Measurements from ENCODE around the gene TMEM131L. TPM values are rescaled to one million over a fixed set of nuclear protein-coding genes. Genes with fewer than 3 reads are reported as not detected.
"Not testable (repeated sequence)": the region's sequence is repeated elsewhere in the genome, so short reads cannot be mapped to it uniquely, and the experiment has no call there.

The TMEM131L gene
- total and polyA plus RNA-seq, 5 experiments from 2014 or later: 13.8 to 72.6 (median 32.9) TPM

GRCh38 chr4:153556435-153556815 lies 90.3 kb downstream of the TMEM131L start:
- POLR2A ChIA-PET: interaction anchor here (0.6 to 1.1 kb wide), 3 partner anchors 17 to 90 kb away, joined by 3 read pairs; partner anchors contain the start of gene TMEM131L
- Mint-ChIP-seq H3K36me3 (peaks cover 18 to 79% (median 24%) of the 10 kb centered on the region in 3 donors), H3K27ac (peak overlapping the region in 6 of 10 donors; percentile 13 to 86 (median 51)), H3K9me3 (peaks cover 0 to 12% (median 5%) of the 10 kb centered on the region in 9 donors), H3K4me1 (peaks cover 23 to 44% (median 40%) of the 10 kb centered on the region in 4 donors), H3K27me3 (no peaks in the 10 kb centered on the region), H3K4me3 (no peak overlapping the region)
- no peak for ATAC-seq
- no peak for DNase-seq

GRCh38 chr4:153560908-153561307 lies 94.7 kb downstream of the TMEM131L start:
- POLR2A ChIA-PET: no interaction called here
- H3K27ac Mint-ChIP-seq: peak overlapping the region in 3 of 10 donors; percentile 49 to 60 (median 52)
- H3K36me3 Mint-ChIP-seq: peaks cover 21 to 84% (median 40%) of the 10 kb centered on the region in 3 donors
- H3K9me3 Mint-ChIP-seq: peaks cover 0 to 12% (median 6%) of the 10 kb centered on the region in 9 donors
- peaks cover 27 to 47% (median 45%) of the 10 kb centered on the region in 4 donors for H3K4me1 Mint-ChIP-seq
- no peak overlapping the region for H3K4me3 Mint-ChIP-seq
- H3K27me3 Mint-ChIP-seq: no peaks in the 10 kb centered on the region
- DNase-seq: no peak
- no peak for ATAC-seq

DNA sequence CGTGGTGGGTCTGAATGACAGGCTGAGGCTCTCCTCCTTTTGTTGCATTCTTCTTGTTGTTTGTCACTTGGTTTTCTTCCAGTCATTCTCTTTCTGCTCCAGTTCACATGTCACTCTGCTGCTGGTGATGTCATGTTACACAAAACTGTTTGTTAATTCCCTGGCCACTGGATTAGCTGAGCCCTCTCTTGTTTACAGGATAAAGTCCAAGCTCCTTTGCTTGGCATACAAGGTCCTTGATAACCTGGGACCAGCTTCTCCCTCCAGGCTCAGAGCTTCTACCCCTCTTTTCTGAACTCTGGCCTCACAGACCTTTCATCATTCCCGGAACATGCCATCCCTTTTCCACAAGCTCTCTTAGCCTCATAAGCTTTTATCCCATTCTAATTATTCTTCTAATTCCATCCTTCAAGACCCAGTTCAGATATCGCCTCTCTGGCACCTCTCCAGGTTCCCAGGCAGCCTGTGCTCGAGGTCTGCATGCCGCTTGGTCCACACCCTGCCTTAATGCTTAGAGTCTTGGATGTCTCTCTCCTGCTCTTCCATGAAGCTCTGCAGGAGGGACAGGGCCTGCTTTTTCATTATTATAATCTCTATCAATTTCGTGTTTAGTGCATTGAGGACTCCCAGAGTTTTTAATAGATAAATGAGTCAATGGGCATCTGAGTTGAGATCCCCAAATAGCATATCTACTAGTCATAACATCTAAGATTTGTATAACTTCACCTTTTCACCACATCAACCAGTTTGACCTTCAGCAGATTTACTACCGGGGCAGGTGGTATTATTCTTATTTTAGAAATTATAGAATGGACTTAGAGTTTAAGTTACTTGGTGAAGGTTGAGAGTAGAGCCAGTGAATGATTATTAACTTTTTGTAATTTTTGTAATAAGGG lies 98.7 kb downstream of the TMEM131L start:
- peaks cover 32 to 63% (median 55%) of the 10 kb centered on the region in 4 donors for H3K4me1 Mint-ChIP-seq
- peak overlapping the region; percentile 10 to 88 (median 50) for H3K27ac Mint-ChIP-seq
- peaks cover 0 to 12% (median 6%) of the 10 kb centered on the region in 9 donors for H3K9me3 Mint-ChIP-seq
- DNase-seq (no peak), ATAC-seq (no peak)
- H3K4me3 Mint-ChIP-seq: peak overlapping the region in 1 of 10 donors; percentile 12
- H3K36me3 Mint-ChIP-seq: peaks cover 19 to 82% (median 34%) of the 10 kb centered on the region in 3 donors
- no peaks in the 10 kb centered on the region for H3K27me3 Mint-ChIP-seq
- POLR2A ChIA-PET: interaction anchor here (0.6 kb wide), 1 partner anchor 120 kb away, joined by 4 read pairs; no protein-coding TSS in a partner anchor

DNA sequence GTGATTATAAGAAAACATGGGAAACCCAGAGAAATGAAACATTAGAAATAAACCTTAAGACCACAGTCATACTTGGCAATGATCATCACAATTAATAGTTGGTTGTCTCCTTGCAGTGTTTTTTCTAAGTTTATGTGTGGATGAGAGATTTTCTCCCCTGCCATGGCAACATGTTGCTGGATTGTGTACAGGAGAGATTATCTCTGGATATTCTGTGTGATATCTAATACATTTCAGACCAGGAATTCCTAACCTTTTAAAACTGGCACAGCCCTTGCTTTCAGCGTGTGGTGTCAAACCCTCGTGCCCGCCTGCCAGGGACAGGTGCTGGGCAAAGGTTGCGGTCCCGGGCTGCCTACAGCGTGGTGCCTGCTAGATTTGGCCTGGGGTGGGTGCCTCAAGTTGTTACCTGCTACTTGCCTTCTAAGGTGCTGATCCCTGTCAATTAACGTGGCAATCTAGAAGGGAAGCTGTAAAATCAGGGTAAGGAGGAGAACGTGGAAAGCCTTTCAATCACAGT lies 100.5 kb downstream of the TMEM131L start:
- POLR2A ChIA-PET: no interaction called here
- Mint-ChIP-seq H3K4me1 (peaks cover 33 to 66% (median 61%) of the 10 kb centered on the region in 4 donors), H3K9me3 (peaks cover 0 to under 1% (median 0%) of the 10 kb centered on the region in 9 donors), H3K36me3 (peaks cover under 1 to 70% (median 16%) of the 10 kb centered on the region in 3 donors), H3K27me3 (no peaks in the 10 kb centered on the region), H3K4me3 (no peak overlapping the region), H3K27ac (peak overlapping the region in 8 of 10 donors; percentile 50 to 86 (median 68))
- DNase-seq: no peak
- ATAC-seq: no peak

GRCh38 chr4:153567660-153568059 lies 101.5 kb downstream of the TMEM131L start:
- Mint-ChIP-seq H3K4me3 (peak overlapping the region in 1 of 10 donors; percentile 24), H3K4me1 (peaks cover 33 to 71% (median 64%) of the 10 kb centered on the region in 4 donors), H3K36me3 (peaks cover 0 to 68% (median 11%) of the 10 kb centered on the region in 3 donors), H3K27ac (peak overlapping the region in 9 of 10 donors; percentile 43 to 87 (median 83))
- not testable (repeated sequence) for H3K9me3 Mint-ChIP-seq, DNase-seq, ATAC-seq, H3K27me3 Mint-ChIP-seq
- POLR2A ChIA-PET: interaction anchor here (0.8 kb wide), 1 partner anchor 100 kb away, joined by 4 read pairs; no protein-coding TSS in a partner anchor

- Mint-ChIP-seq H3K27me3 (no peaks in the 10 kb centered on the region), H3K4me1 (peaks cover 34 to 79% (median 75%) of the 10 kb centered on the region in 4 donors), H3K36me3 (peaks cover 0 to 49% (median 2%) of the 10 kb centered on the region in 3 donors), H3K27ac (peak overlapping the region; percentile 65 to 93 (median 85)), H3K4me3 (peak overlapping the region in 5 of 10 donors; percentile 4 to 52 (median 45)), H3K9me3 (no peaks in the 10 kb centered on the region)
- peak in 1 of 2 donors; percentile 26 for ATAC-seq
- DNase-seq: peak in 3 of 10 donors; percentile 4 to 8 (median 6)
- POLR2A ChIA-PET: interaction anchor here (2.0 kb wide), 1 partner anchor 104 kb away, joined by 6 read pairs; the partner anchor contains the start of gene TMEM131L
Measured at GRCh38 chr4:153570228-153570973, 104.2 kb downstream of the TMEM131L start.

GRCh38 chr4:153571006-153571545 lies 104.9 kb downstream of the TMEM131L start:
- H3K9me3 Mint-ChIP-seq: no peaks in the 10 kb centered on the region
- POLR2A ChIA-PET: interaction anchor here (0.6 to 2.0 kb wide), 3 partner anchors 76 to 125 kb away, joined by 3 to 6 read pairs (median 3); partner anchors contain the start of gene TMEM131L
- H3K27me3 Mint-ChIP-seq: no peaks in the 10 kb centered on the region
- H3K27ac Mint-ChIP-seq: peak overlapping the region; percentile 60 to 93 (median 85)
- ATAC-seq: no peak
- peaks cover 0 to 50% (median 2%) of the 10 kb centered on the region in 3 donors for H3K36me3 Mint-ChIP-seq
- peaks cover 34 to 80% (median 76%) of the 10 kb centered on the region in 4 donors for H3K4me1 Mint-ChIP-seq
- peak overlapping the region in 1 of 10 donors; percentile 10 for H3K4me3 Mint-ChIP-seq
- DNase-seq: no peak

GRCh38 chr4:153572609-153573008 lies 106.4 kb downstream of the TMEM131L start:
- Mint-ChIP-seq H3K27me3 (no peaks in the 10 kb centered on the region), H3K27ac (peak overlapping the region in 9 of 10 donors; percentile 0 to 91 (median 51)), H3K4me3 (no peak overlapping the region), H3K36me3 (peaks cover 0 to 38% (median 0%) of the 10 kb centered on the region in 3 donors), H3K4me1 (peaks cover 37 to 83% (median 74%) of the 10 kb centered on the region in 4 donors), H3K9me3 (no peaks in the 10 kb centered on the region)
- POLR2A ChIA-PET: interaction anchor here (0.6 to 1.5 kb wide), 2 partner anchors 123 to 139 kb away, joined by 3 to 4 read pairs; no protein-coding TSS in a partner anchor
- no peak for DNase-seq
- ATAC-seq: no peak

GRCh38 chr4:153573221-153573620 lies 107.1 kb downstream of the TMEM131L start:
- POLR2A ChIA-PET: interaction anchor here (1.3 to 1.6 kb wide), 4 partner anchors 108 to 143 kb away, joined by 3 to 15 read pairs (median 9); partner anchors contain the start of gene TMEM131L
- H3K36me3 Mint-ChIP-seq: peaks cover 0 to 37% (median 0%) of the 10 kb centered on the region in 3 donors
- no peaks in the 10 kb centered on the region for H3K9me3 Mint-ChIP-seq
- ATAC-seq (no peak), DNase-seq (no peak)
- no peaks in the 10 kb centered on the region for H3K27me3 Mint-ChIP-seq
- H3K4me1 Mint-ChIP-seq: peaks cover 40 to 82% (median 73%) of the 10 kb centered on the region in 4 donors
- peak overlapping the region in 8 of 10 donors; percentile 0 to 80 (median 44) for H3K27ac Mint-ChIP-seq
- H3K4me3 Mint-ChIP-seq: peak overlapping the region in 2 of 10 donors; percentile 37 to 42

GRCh38 chr4:153573881-153574802 lies 108.0 kb downstream of the TMEM131L start:
- DNase-seq: peak; percentile 35 to 86 (median 62)
- Mint-ChIP-seq H3K4me3 (peak overlapping the region in 8 of 10 donors; percentile 3 to 66 (median 50)), H3K27me3 (no peaks in the 10 kb centered on the region), H3K4me1 (peaks cover 33 to 74% (median 66%) of the 10 kb centered on the region in 4 donors), H3K27ac (peak overlapping the region in 9 of 10 donors; percentile 44 to 87 (median 79)), H3K9me3 (no peaks in the 10 kb centered on the region), H3K36me3 (peaks cover 0 to 28% (median 0%) of the 10 kb centered on the region in 3 donors)
- ATAC-seq: peak; percentile 93
- POLR2A ChIA-PET: interaction anchor here (0.6 to 1.6 kb wide), 8 partner anchors 32 to 226 kb away, joined by 3 to 15 read pairs (median 4); partner anchors contain the start of gene TMEM131L
